T47D (cell line): ENCODE data around the gene PTMS.
"Not testable (repeated sequence)": the region's sequence is repeated elsewhere in the genome, so short reads cannot be mapped to it uniquely, and the experiment has no call there.

ENCODE experiments used
- DNase-seq, 2 experiments: peaks; one replicate each; pipeline versions ENCODE4 v3.0.0 to v3.0.0-alpha.2; 2011 to 2012; ENCODE audit warnings: low read depth in 1 of 2, low spot score in 1 of 2
- JUND ChIP-seq: IDR thresholded peaks from 2 replicates; pipeline ENCODE4 v1.6.1; 2012; ENCODE audit warnings: low read depth
- in situ Hi-C: cut with HindIII; loops from 2 replicates; pipeline ENCODE4 v1.10.0; 2016; ENCODE audit warnings: low sequenced_read_pairs, low pct_unique_long_range_greater_than_20kb

Gene PTMS

GRCh38 chr12:6765634-6766581, at the start of gene PTMS:
PTMS (plus strand) TSS chr12:6766363; CDS start chr12:6766706, 343 bp downstream.
- peak; percentile 55 to 92 for DNase-seq
- in situ Hi-C loops = no loop called here
- no peak for TF ChIP-seq JUND

GRCh38 chr12:6716874-6717437, 49.2 kb upstream of the PTMS start:
- in situ Hi-C loops = no loop called here
- no peak for DNase-seq
- TF ChIP-seq JUND = no peak

GRCh38 chr12:6722863-6723262, 43.3 kb upstream of the PTMS start:
- in situ Hi-C loops = no loop called here
- no peak for TF ChIP-seq JUND
- no peak for DNase-seq

GRCh38 chr12:6723607-6724408, 42.4 kb upstream of the PTMS start, which contains the start of gene COPS7A:
COPS7A (plus strand) TSS chr12:6724046; CDS start chr12:6724657, 611 bp downstream.
- in situ Hi-C loops = no loop called here
- no peak for TF ChIP-seq JUND
- DNase-seq = peak; percentile 64 to 94

GRCh38 chr12:6724409-6724797, 41.8 kb upstream of the PTMS start:
- no peak for DNase-seq
- in situ Hi-C loops = no loop called here
- no peak for TF ChIP-seq JUND

GRCh38 chr12:6725350-6725749, 40.8 kb upstream of the PTMS start:
- in situ Hi-C loops = no loop called here
- no peak for DNase-seq
- TF ChIP-seq JUND = no peak

GRCh38 chr12:6729186-6729585, 37.0 kb upstream of the PTMS start:
- in situ Hi-C loops = no loop called here

GRCh38 chr12:6730169-6730568, 36.0 kb upstream of the PTMS start:
- DNase-seq = no peak
- TF ChIP-seq JUND = no peak
- in situ Hi-C loops = no loop called here

More at GRCh38 chr12:6729186-6729585, 37.0 kb upstream of the PTMS start:
- no peak for DNase-seq
- TF ChIP-seq JUND = no peak

- no peak for DNase-seq
- in situ Hi-C loops = no loop called here
- TF ChIP-seq JUND = no peak
Observed at GRCh38 chr12:6734506-6735387, 31.4 kb upstream of the PTMS start.

- peak in 1 of 2 experiments; percentile 70 for DNase-seq
- no peak for TF ChIP-seq JUND
- in situ Hi-C loops = no loop called here
Observed at GRCh38 chr12:6735448-6736191, 30.5 kb upstream of the PTMS start.

GRCh38 chr12:6736754-6737153, 29.4 kb upstream of the PTMS start:
- DNase-seq = no peak
- in situ Hi-C loops = no loop called here
- TF ChIP-seq JUND = no peak

- DNase-seq, in situ Hi-C loops: not testable (repeated sequence)
Observed at GRCh38 chr12:6742080-6742479, 24.1 kb upstream of the PTMS start.
